ENCODE measurements around the gene INCA1. TPM values are rescaled to one million over a fixed set of nuclear protein-coding genes. Genes with fewer than 3 reads are reported as not detected.

The INCA1 gene
- total RNA-seq, 1 experiment from 2014 or later = not detected

GRCh38 chr17:4972752-4973151 is 24.6 kb downstream of the INCA1 start:
- DNase-seq (ENCODE audit: extremely low read depth, low read depth) = no peak

- DNase-seq (ENCODE audit: extremely low read depth, low read depth) = no peak
Observed at GRCh38 chr17:4972322-4972721, 25.0 kb downstream of the INCA1 start.

- DNase-seq (ENCODE audit: extremely low read depth, low read depth) = no peak
Observed at GRCh38 chr17:4971826-4972225, 25.5 kb downstream of the INCA1 start.

GRCh38 chr17:4970273-4970672 is 27.0 kb downstream of the INCA1 start:
- DNase-seq (ENCODE audit: extremely low read depth, low read depth) = no peak

GRCh38 chr17:4969551-4970173 is 27.7 kb downstream of the INCA1 start:
- DNase-seq (ENCODE audit: extremely low read depth, low read depth) = no peak

- peak; percentile 95 for DNase-seq (ENCODE audit: extremely low read depth, low read depth)
Observed at GRCh38 chr17:4969047-4969550, 28.2 kb downstream of the INCA1 start.

GRCh38 chr17:4968486-4969046 is 28.8 kb downstream of the INCA1 start:
- no peak for DNase-seq (ENCODE audit: extremely low read depth, low read depth)

- peak; percentile 94 for DNase-seq (ENCODE audit: extremely low read depth, low read depth)
Observed at GRCh38 chr17:4967539-4968485, 29.5 kb downstream of the INCA1 start, which contains the start of gene SPAG7. SPAG7 (minus strand) TSS chr17:4967817; CDS start chr17:4967804, 13 bp downstream.

GRCh38 chr17:4966844-4967538 is 30.3 kb downstream of the INCA1 start:
- DNase-seq (ENCODE audit: extremely low read depth, low read depth) = peak; percentile 99

- DNase-seq (ENCODE audit: extremely low read depth, low read depth) = no peak
Observed at GRCh38 chr17:4965311-4965986, 31.9 kb downstream of the INCA1 start.

GRCh38 chr17:4960279-4960922 is 36.9 kb downstream of the INCA1 start:
- no peak for DNase-seq (ENCODE audit: extremely low read depth, low read depth)

- no peak for DNase-seq (ENCODE audit: extremely low read depth, low read depth)
Observed at GRCh38 chr17:4959261-4959965, 37.9 kb downstream of the INCA1 start.

- DNase-seq (ENCODE audit: extremely low read depth, low read depth) = no peak
Observed at GRCh38 chr17:4958102-4958501, 39.2 kb downstream of the INCA1 start.

GRCh38 chr17:4956493-4957061 is 40.7 kb downstream of the INCA1 start:
- DNase-seq (ENCODE audit: extremely low read depth, low read depth) = no peak

- no peak for DNase-seq (ENCODE audit: extremely low read depth, low read depth)
Observed at GRCh38 chr17:4955091-4955490, 42.2 kb downstream of the INCA1 start.

GRCh38 chr17:4953451-4953961 is 43.8 kb downstream of the INCA1 start:
- DNase-seq (ENCODE audit: extremely low read depth, low read depth) = no peak

- no peak for DNase-seq (ENCODE audit: extremely low read depth, low read depth)
Observed at GRCh38 chr17:4951486-4951885, 45.8 kb downstream of the INCA1 start.

- DNase-seq (ENCODE audit: extremely low read depth, low read depth) = no peak
Observed at GRCh38 chr17:4950746-4951204, 46.5 kb downstream of the INCA1 start, which contains the start of gene ENO3. ENO3 (plus strand) TSS chr17:4951119; CDS start chr17:4951830, 711 bp downstream.
